GM19438 (cell line): Measurements from ENCODE around the gene SKIC2.
"Not testable (repeated sequence)": the region's sequence is repeated elsewhere in the genome, so short reads cannot be mapped to it uniquely, and the experiment has no call there.

Experiments used
- ATAC-seq: cut with Tn5 transposase; IDR thresholded peaks from one replicate; pipeline ENCODE4 v1.9.1; 2021; ENCODE audit warnings: low read depth; ENCODE audit not compliant: unreplicated experiment

SKIC2 gene

GRCh38 chr6:31968791-31969711 is 10.1 kb downstream of the SKIC2 start:
- ATAC-seq = no peak

DNA sequence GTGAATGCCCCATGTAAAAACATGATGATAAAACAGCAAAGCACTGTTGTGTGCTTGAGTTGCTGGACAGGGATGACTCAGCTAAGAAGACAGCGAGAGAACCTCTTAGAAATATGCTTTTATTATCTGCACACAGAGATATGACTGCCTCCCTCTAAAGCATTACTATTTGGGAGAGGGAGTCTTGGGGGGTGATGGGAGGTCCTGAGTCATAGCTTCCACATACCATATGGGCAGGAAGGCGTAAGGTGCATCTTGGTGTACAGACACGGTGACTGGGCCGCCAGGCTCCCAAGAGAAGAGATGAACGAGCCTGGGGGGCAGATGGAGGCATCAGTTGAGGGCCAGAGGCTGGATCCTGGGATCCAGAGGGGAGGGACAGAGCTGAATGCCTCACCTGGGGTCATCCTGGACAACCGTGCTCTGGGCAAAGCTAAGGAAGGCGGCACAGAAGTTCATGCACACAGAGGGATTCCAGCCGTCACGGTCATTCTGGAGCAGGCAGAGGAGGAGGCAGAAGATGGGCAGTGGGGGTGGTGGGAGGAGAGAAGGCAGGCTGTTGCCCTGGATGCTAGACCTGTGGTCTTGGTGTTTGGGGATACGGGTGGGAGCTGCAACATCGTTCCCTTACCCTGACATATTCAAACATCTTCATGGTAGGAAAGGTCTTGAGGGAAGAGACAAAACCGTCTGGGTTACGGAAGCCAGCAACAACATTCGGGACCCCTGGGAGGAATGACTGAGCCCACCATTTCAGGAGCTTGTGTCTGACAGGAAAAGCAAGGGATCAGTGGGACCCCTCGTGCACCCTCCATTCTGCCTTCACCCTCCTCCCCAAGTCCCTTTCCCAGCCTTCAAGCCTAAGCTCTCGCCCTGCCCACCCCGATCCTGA is 11.0 kb downstream of the SKIC2 start:
- ATAC-seq = no peak

DNA sequence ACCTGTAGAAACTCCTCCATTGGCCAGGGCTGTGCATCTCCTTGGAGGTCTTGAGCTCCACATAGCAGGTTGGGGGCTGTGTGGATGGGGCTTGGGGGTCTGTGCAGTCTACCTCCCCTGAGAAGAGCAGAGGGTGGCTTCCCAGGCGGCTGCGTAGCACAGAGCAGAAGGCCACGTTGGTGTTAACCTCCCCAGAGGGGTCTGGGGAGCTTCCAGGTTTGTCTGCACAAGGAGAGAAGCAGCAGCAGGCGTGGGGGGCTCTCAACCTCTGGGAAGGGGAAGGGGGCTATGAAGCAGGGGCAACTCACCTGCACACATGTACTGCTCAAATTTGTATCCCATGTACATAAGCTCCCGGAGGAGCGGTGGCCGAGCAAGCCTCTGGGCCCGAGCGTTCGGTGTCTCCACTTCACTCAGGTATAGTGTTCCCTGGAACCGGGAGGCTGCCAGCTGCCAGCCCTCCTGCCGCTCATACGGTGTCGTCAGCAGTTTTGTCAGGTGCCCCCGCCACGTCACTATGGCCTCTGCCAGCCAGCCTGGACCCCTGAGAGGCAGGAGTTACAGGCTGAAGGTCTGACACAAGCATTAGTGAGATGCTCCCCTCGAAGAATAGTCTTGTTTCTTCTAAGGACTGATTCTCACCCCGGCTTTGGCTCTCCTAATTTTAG is 11.8 kb downstream of the SKIC2 start:
- no peak for ATAC-seq

GRCh38 chr6:31971279-31971992 is 12.5 kb downstream of the SKIC2 start:
- ATAC-seq = peak; percentile 2

GRCh38 chr6:31971993-31972708 is 13.2 kb downstream of the SKIC2 start, which contains the start of gene DXO:
Gene DXO, minus strand, starts transcription at chr6:31972138. Its CDS starts 463 bp downstream, at chr6:31971675.
- peak; percentile 81 for ATAC-seq

- ATAC-seq = no peak
Measured at GRCh38 chr6:31972709-31973350, 13.9 kb downstream of the SKIC2 start.

GRCh38 chr6:31976065-31976464 is 17.1 kb downstream of the SKIC2 start:
- not testable (repeated sequence) for ATAC-seq

- ATAC-seq = no peak
Measured at GRCh38 chr6:31977816-31978431, 18.9 kb downstream of the SKIC2 start.

GRCh38 chr6:31978831-31979230 is 19.9 kb downstream of the SKIC2 start:
- no peak for ATAC-seq

- ATAC-seq = no peak
Measured at GRCh38 chr6:31979238-31979898, 20.4 kb downstream of the SKIC2 start.

GRCh38 chr6:31980195-31980876 is 21.4 kb downstream of the SKIC2 start:
- not testable (repeated sequence) for ATAC-seq

GRCh38 chr6:31980998-31981397 is 22.0 kb downstream of the SKIC2 start:
- ATAC-seq = not testable (repeated sequence)

DNA sequence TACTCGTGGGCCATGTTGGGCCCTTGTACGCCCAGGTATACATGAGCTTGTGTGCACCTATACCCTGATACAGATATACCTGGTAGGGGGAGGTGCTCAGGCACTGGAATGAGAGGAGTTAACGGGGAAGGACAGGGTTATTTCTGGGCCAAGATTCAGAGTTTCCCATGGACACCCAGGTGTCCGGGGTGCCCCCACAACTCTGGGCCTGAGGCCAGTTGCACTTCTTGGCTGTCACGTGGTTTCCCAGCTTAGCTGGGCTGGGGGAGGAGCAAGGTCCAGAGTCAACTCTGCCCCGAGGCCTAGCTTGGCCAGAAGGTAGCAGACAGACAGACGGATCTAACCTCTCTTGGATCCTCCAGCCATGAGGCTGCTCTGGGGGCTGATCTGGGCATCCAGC is 22.8 kb downstream of the SKIC2 start, which contains the start of gene C4A:
Gene C4A, plus strand, starts transcription at position 314 of the 400 bp plus-strand sequence. Its CDS starts 51 bp downstream, at position 365.
- not testable (repeated sequence) for ATAC-seq

GRCh38 chr6:31989363-31989762 is 30.4 kb downstream of the SKIC2 start:
- ATAC-seq = not testable (repeated sequence)

GRCh38 chr6:31994421-31994820 is 35.4 kb downstream of the SKIC2 start:
- ATAC-seq = not testable (repeated sequence)

GRCh38 chr6:31996385-31996784 is 37.4 kb downstream of the SKIC2 start:
- not testable (repeated sequence) for ATAC-seq
